GM12878 (cell line): ENCODE data around the gene UQCRH. TPM values are rescaled to one million over a fixed set of nuclear protein-coding genes. Genes with fewer than 3 reads are reported as not detected.
A peak's percentile ranks its signal among the peaks of the same experiment; 100 is the strongest.

Experiments
- ATAC-seq: fragments of 200-7000 bp; cut with Tn5 transposase; 3 replicates; pipeline ENCODE4 v1.9.1; 2020; ENCODE audit warnings: mild to moderate bottlenecking, moderate library complexity
- BruUV-seq: library from RNA; stranded (reverse); fragments of 400-500 nt; replicated peaks from 2 replicates; lab custom pipeline; 2021; lab: Mats Ljungman, UMichigan
- CTCF ChIA-PET: fragments of 300-600 bp; sonication (Branson Sonifier 250); formaldehyde crosslinking; extraction: SDS; loops from one replicate; lab custom pipeline; 2021; ENCODE audit warnings: inconsistent platforms; lab: Yijun Ruan, JAX
- POLR2A ChIA-PET: fragments of 350-600 bp; formaldehyde crosslinking; extraction: SDS; loops from one replicate; lab custom pipeline; 2021; ENCODE audit warnings: inconsistent platforms; lab: Charles Lee
- RAD21 ChIA-PET: fragments of 300-600 bp; sonication (Branson Sonifier 250); formaldehyde crosslinking; loops from one replicate; lab custom pipeline; 2023; ENCODE audit warnings: antibody characterized with exemption; ENCODE audit not compliant: unreplicated experiment; lab: Charles Lee
- SMC1A ChIA-PET: fragments of 300-600 bp; sonication (Branson Sonifier 250); formaldehyde crosslinking; loops from one replicate; lab custom pipeline; 2023; ENCODE audit not compliant: unreplicated experiment, uncharacterized antibody; lab: Charles Lee
- DNase-seq: peaks from one replicate; pipeline ENCODE4 v3.0.0-alpha.2; 2011; ENCODE audit warnings: low read depth, low spot score
- FAIRE-seq: peaks from 3 replicates; lab custom pipeline; 2011; peaks lifted over from hg19 to GRCh38; lab: Jason Lieb, UNC
- H2AFZ ChIP-seq: 2 replicates; pipeline ENCODE4 v1.6.0; 2011; ENCODE audit warnings: low read depth, low read length, control low read depth; ENCODE audit not compliant: control insufficient read depth
- H3K27ac ChIP-seq: 2 replicates; pipeline ENCODE4 v1.5.1; 2011; ENCODE audit warnings: control low read depth; ENCODE audit not compliant: control insufficient read depth, insufficient read depth
- H3K27me3 ChIP-seq, 2 experiments: replicated peaks in 1 of 2; 2 replicates each; pipeline versions ENCODE4 v1.6.0 to v1.6.1; 2011; ENCODE audit warnings: low read length in 1 of 2; ENCODE audit not compliant: control insufficient read depth in 2 of 2, insufficient read depth in 2 of 2
- H3K36me3 ChIP-seq, 2 experiments: 2 replicates each; pipeline ENCODE4 v1.5.1; 2011; ENCODE audit warnings: low read length in 1 of 2; ENCODE audit not compliant: control insufficient read depth in 2 of 2, insufficient read depth in 2 of 2
- H3K4me1 ChIP-seq: 2 replicates; pipeline ENCODE4 v1.6.1; 2011; ENCODE audit warnings: mild to moderate bottlenecking, low read length, moderate library complexity, mixed read lengths; ENCODE audit not compliant: control insufficient read depth, insufficient read depth
- H3K4me2 ChIP-seq: 2 replicates; pipeline ENCODE4 v1.6.0; 2011; ENCODE audit warnings: control low read depth; ENCODE audit not compliant: control insufficient read depth, insufficient read depth
- H3K4me3 ChIP-seq: fragments of 200-600 bp; sonication (generic); 2 replicates; pipeline ENCODE4 v1.5.1; 2016
- H3K79me2 ChIP-seq: 2 replicates; pipeline ENCODE4 v1.6.0; 2011; ENCODE audit warnings: low read length; ENCODE audit not compliant: control insufficient read depth, insufficient read depth
- H3K9ac ChIP-seq: 2 replicates; pipeline ENCODE4 v1.8.0; 2011; ENCODE audit warnings: low read length, control low read depth, mixed read lengths; ENCODE audit not compliant: control insufficient read depth, insufficient read depth
- H3K9me3 ChIP-seq: replicated peaks from 3 replicates; pipeline ENCODE4 v1.5.1; 2011; ENCODE audit warnings: mild to moderate bottlenecking, low read length; ENCODE audit not compliant: control insufficient read depth, insufficient read depth
- H4K20me1 ChIP-seq: 2 replicates; pipeline ENCODE4 v1.6.0; 2011; ENCODE audit not compliant: control insufficient read depth, insufficient read depth
- CREB1 ChIP-seq: IDR thresholded peaks from 2 replicates; pipeline ENCODE4 v1.6.1; 2012; ENCODE audit warnings: low read depth, mild to moderate bottlenecking, inconsistent platforms
- GABPA ChIP-seq: IDR thresholded peaks from 2 replicates; pipeline ENCODE4 v1.6.1; 2014; ENCODE audit warnings: antibody characterized with exemption, low read depth, mild to moderate bottlenecking, inconsistent platforms
- GATAD2B ChIP-seq: fragments of 450-650 bp; conservative IDR thresholded peaks from 2 replicates; pipeline ENCODE4 v1.6.1; 2017; ENCODE audit warnings: low read depth, mild to moderate bottlenecking, moderate library complexity
- HCFC1 ChIP-seq: fragments of 150-350 bp; IDR thresholded peaks from 2 replicates; pipeline ENCODE4 v1.6.1; 2014; ENCODE audit warnings: low read length
- PAX5 ChIP-seq: IDR thresholded peaks from 2 replicates; pipeline ENCODE4 v1.6.1; 2011; ENCODE audit warnings: low read depth, low read length, borderline replicate concordance
- ZBED1 ChIP-seq: IDR thresholded peaks from 2 replicates; pipeline ENCODE4 v1.6.1; 2016; ENCODE audit warnings: borderline replicate concordance
- ZSCAN29 ChIP-seq: fragments of 450-650 bp; IDR thresholded peaks from 2 replicates; pipeline ENCODE4 v1.6.1; 2017; ENCODE audit warnings: mild to moderate bottlenecking, moderate library complexity
- WGBS: methylation state at CpG from one replicate; pipeline ENCODE4 v1.1.6; 2016; ENCODE audit warnings: low lambda C conversion rate; ENCODE audit not compliant: insufficient replicate concordance, insufficient coverage; ENCODE audit errors: missing lambda C conversion rate; 5-methylcytosine and 5-hydroxymethylcytosine counted together
- in situ Hi-C: fragments of 300-500 bp; cut with MboI; formaldehyde crosslinking; loops from 9 replicates; pipeline ENCODE4 v1.14.3; 2018; ENCODE audit warnings: mixed read lengths
- intact Hi-C: fragments of 100-400 bp; cut with micrococcal nuclease; formaldehyde crosslinking; loops from one replicate; pipeline ENCODE4 v1.14.2; 2022; ENCODE audit not compliant: unreplicated experiment
- polyA plus RNA-seq, 11 experiments: library from polyadenylated mRNA; depleted of rRNA in 4 of 11; unstranded in 6 of 11; stranded (reverse) in 5 of 11; fragments of >200 nt; fragmentation: Nextera tagmentation in 4 of 11; fragmentation: Illumina TruSeq in 1 of 11; extraction: Ambion mirVana in 4 of 11; extraction: Trizol in 1 of 11; gene quantifications; 1 replicate in 1 of 11; 2 replicates in 10 of 11; pipeline versions ENCODE4 v1.2.1 to v1.2.3, GENCODE V29; 2011 to 2016; ENCODE audit warnings: inconsistent platforms in 2 of 11, missing spikeins in 2 of 11, low read depth in 1 of 11
- total RNA-seq, 4 experiments: library from RNA; depleted of rRNA in 3 of 4; stranded (reverse); fragments of >200 nt in 3 of 4; fragmentation: Illumina TruSeq in 1 of 4; extraction: Trizol in 1 of 4; gene quantifications; 2 replicates each; pipeline versions ENCODE4 v1.2.1 to v1.2.3, GENCODE V29; 2013 to 2021
- TF ChIP-seq, protein P1 (sequence below): IDR thresholded peaks from 2 replicates; pipeline ENCODE4 v1.6.1; 2012; ENCODE audit warnings: low read length, inconsistent platforms
- TF ChIP-seq, protein P2 (sequence below): fragments of 450-650 bp; IDR thresholded peaks from 2 replicates; pipeline ENCODE4 v1.6.1; 2016; ENCODE audit warnings: mild to moderate bottlenecking

UQCRH gene
- total and polyA plus RNA-seq, 10 of the 15 experiments (the other 5 are each of a cell fraction or from before 2014, with no cell fraction given): 363 to 1,782 (median 597) TPM

GRCh38 chr1:46306159-46306530, 2.6 kb downstream of the UQCRH start:
- FAIRE-seq (no peak), DNase-seq (no peak), ATAC-seq (no peak)
- peak overlapping the region; percentile 29; the same call in 1 of the 2 replicates for H3K9ac ChIP-seq
- H3K4me3 ChIP-seq: peak overlapping the region; percentile 66
- POLR2A ChIA-PET: interaction anchor here (0.7 to 4.0 kb wide), 6 partner anchors 21 to 913 kb away, joined by 3 to 45 read pairs (median 6); partner anchors contain the start of gene NSUN4
- in situ Hi-C loops: no loop called here
- peaks cover 8 to 13% of the 10 kb centered on the region in 2 experiments for H3K36me3 ChIP-seq
- RAD21 ChIA-PET: interaction anchor here (3.3 to 3.5 kb wide), 2 partner anchors 21 kb away, joined by 23 to 48 read pairs; no protein-coding TSS in a partner anchor
- TF ChIP-seq GABPA: no peak
- TF ChIP-seq, protein P1, sequence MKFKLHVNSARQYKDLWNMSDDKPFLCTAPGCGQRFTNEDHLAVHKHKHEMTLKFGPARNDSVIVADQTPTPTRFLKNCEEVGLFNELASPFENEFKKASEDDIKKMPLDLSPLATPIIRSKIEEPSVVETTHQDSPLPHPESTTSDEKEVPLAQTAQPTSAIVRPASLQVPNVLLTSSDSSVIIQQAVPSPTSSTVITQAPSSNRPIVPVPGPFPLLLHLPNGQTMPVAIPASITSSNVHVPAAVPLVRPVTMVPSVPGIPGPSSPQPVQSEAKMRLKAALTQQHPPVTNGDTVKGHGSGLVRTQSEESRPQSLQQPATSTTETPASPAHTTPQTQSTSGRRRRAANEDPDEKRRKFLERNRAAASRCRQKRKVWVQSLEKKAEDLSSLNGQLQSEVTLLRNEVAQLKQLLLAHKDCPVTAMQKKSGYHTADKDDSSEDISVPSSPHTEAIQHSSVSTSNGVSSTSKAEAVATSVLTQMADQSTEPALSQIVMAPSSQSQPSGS: no peak
- TF ChIP-seq ZBED1: no peak
- TF ChIP-seq ZSCAN29: no peak
- no peak for TF ChIP-seq CREB1
- no peak for TF ChIP-seq GATAD2B
- TF ChIP-seq PAX5: no peak
- TF ChIP-seq HCFC1: no peak
- TF ChIP-seq, protein P2, sequence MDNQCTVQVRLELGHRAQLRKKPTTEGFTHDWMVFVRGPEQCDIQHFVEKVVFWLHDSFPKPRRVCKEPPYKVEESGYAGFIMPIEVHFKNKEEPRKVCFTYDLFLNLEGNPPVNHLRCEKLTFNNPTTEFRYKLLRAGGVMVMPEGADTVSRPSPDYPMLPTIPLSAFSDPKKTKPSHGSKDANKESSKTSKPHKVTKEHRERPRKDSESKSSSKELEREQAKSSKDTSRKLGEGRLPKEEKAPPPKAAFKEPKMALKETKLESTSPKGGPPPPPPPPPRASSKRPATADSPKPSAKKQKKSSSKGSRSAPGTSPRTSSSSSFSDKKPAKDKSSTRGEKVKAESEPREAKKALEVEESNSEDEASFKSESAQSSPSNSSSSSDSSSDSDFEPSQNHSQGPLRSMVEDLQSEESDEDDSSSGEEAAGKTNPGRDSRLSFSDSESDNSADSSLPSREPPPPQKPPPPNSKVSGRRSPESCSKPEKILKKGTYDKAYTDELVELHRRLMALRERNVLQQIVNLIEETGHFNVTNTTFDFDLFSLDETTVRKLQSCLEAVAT: peak; percentile 35; the same call in 1 of the 2 replicates
- intact Hi-C loops: no loop called here
- H3K4me1 ChIP-seq: peaks cover 13% of the 10 kb centered on the region
- H3K79me2 ChIP-seq: peaks cover 92% of the 10 kb centered on the region
- CTCF ChIA-PET: interaction anchor here (1.1 to 8.0 kb wide), 7 partner anchors 15 to 62 kb away, joined by 3 to 181 read pairs (median 11); partner anchors contain the start of gene NSUN4
- no TSS peak for BruUV-seq
- no peak overlapping the region for H2AFZ ChIP-seq
- H3K4me2 ChIP-seq: peak overlapping the region; percentile 84
- WGBS: 53% methylated on average over 8 of the region's 8 CpGs
- H4K20me1 ChIP-seq: peaks cover 3% of the 10 kb centered on the region; the same call in 1 of the 2 replicates
- SMC1A ChIA-PET: interaction anchor here (1.0 to 4.2 kb wide), 4 partner anchors 21 to 58 kb away, joined by 3 to 46 read pairs (median 16); partner anchors contain the start of gene RAD54L
- H3K9me3 ChIP-seq: no peaks in the 10 kb centered on the region
- no peaks in the 10 kb centered on the region for H3K27me3 ChIP-seq
- no peak overlapping the region for H3K27ac ChIP-seq
